K562 (cell line): Measurements from ENCODE around the gene ZBTB7A. TPM values are rescaled to one million over a fixed set of nuclear protein-coding genes. Genes with fewer than 3 reads are reported as not detected.

Source experiments
- ATF6 ChIP-seq: sonication (generic); formaldehyde crosslinking; IDR thresholded peaks from 2 replicates; pipeline ENCODE4 v1.4.0; 2020; ENCODE audit warnings: mild to moderate bottlenecking, missing genetic modification reagents
- CBX3 ChIP-seq, 2 experiments: IDR thresholded peaks; 1 replicate in 1 of 2; 2 replicates in 1 of 2; pipeline ENCODE4 v1.6.1; 2012; ENCODE audit warnings: inconsistent platforms in 2 of 2, low read length in 2 of 2, borderline replicate concordance in 1 of 2, control low read depth in 1 of 2
- CREB3L1 ChIP-seq: fragments of 450-650 bp; IDR thresholded peaks from 2 replicates; pipeline ENCODE4 v1.6.1; 2014; ENCODE audit warnings: low read depth, mild to moderate bottlenecking, moderate library complexity, borderline replicate concordance
- ELF1 ChIP-seq: fragments of 200-800 bp; sonication (Bioruptor generic); IDR thresholded peaks from 2 replicates; pipeline ENCODE4 v1.6.1; 2016; ENCODE audit warnings: missing genetic modification characterization, missing compliant biosample characterization
- EZH2 ChIP-seq: IDR thresholded peaks from 2 replicates; pipeline ENCODE4 v1.6.1; 2012; ENCODE audit warnings: low read depth, mild to moderate bottlenecking, inconsistent platforms, low read length, borderline replicate concordance
- FOS ChIP-seq: IDR thresholded peaks from 3 replicates; pipeline ENCODE4 v1.6.1; 2011; ENCODE audit not compliant: insufficient read length; ENCODE audit errors: extremely low read depth
- FOXM1 ChIP-seq, 2 experiments: fragments of 450-650 bp in 1 of 2; sonication (generic) in 1 of 2; formaldehyde crosslinking in 1 of 2; IDR thresholded peaks; 2 replicates each; pipeline versions ENCODE4 v1.6.1 to v1.9.0; 2017 to 2022; ENCODE audit warnings: low read depth in 2 of 2, mild to moderate bottlenecking in 2 of 2, missing genetic modification reagents in 1 of 2, moderate library complexity in 1 of 2
- GTF2A2 ChIP-seq: IDR thresholded peaks from 2 replicates; pipeline ENCODE4 v1.6.1; 2016; ENCODE audit warnings: mild to moderate bottlenecking, missing genetic modification characterization, missing compliant biosample characterization
- ILF3 ChIP-seq: fragments of 450-650 bp; IDR thresholded peaks from 2 replicates; pipeline ENCODE4 v1.6.1; 2018; ENCODE audit warnings: antibody characterized with exemption, mild to moderate bottlenecking, moderate library complexity, borderline replicate concordance
- L3MBTL2 ChIP-seq: fragments of 450-650 bp; IDR thresholded peaks from 2 replicates; pipeline ENCODE4 v1.6.1; 2016; ENCODE audit warnings: mild to moderate bottlenecking, moderate library complexity
- PHF20 ChIP-seq: fragments of 450-650 bp; IDR thresholded peaks from 2 replicates; pipeline ENCODE4 v1.6.1; 2018; ENCODE audit not compliant: partially characterized antibody
- POLR2G ChIP-seq: fragments of 200-400 bp; formaldehyde crosslinking; IDR thresholded peaks from 2 replicates; pipeline ENCODE4 v1.6.1; 2017; ENCODE audit warnings: low read depth, mild to moderate bottlenecking, antibody characterized with exemption, low read length, moderate library complexity
- POU5F1 ChIP-seq: fragments of 150-350 bp; IDR thresholded peaks from 2 replicates; pipeline ENCODE4 v1.6.1; 2014; ENCODE audit warnings: borderline replicate concordance, low read length, low read depth, mild to moderate bottlenecking; ENCODE audit not compliant: partially characterized antibody
- TCF15 ChIP-seq: fragments of 250-450 bp; sonication (Bioruptor Pico); IDR thresholded peaks from 2 replicates; pipeline ENCODE4 v1.8.0; 2022; ENCODE audit warnings: moderate library complexity, mild to moderate bottlenecking, inconsistent platforms
- TFE3 ChIP-seq: fragments of 450-650 bp; formaldehyde crosslinking; IDR thresholded peaks from 2 replicates; pipeline ENCODE4 v1.4.0; 2020; ENCODE audit warnings: mild to moderate bottlenecking, mixed read lengths
- TOE1 ChIP-seq, 2 experiments: fragments of 450-650 bp in 1 of 2; sonication (generic) in 1 of 2; formaldehyde crosslinking in 1 of 2; IDR thresholded peaks; 2 replicates each; pipeline versions ENCODE4 v1.7.1 to v1.8.0; 2016 to 2022; ENCODE audit warnings: borderline replicate concordance in 2 of 2, mild to moderate bottlenecking in 2 of 2, antibody characterized with exemption in 1 of 2, inconsistent platforms in 1 of 2, low read depth in 1 of 2, missing genetic modification reagents in 1 of 2, moderate library complexity in 1 of 2
- ZBTB7A ChIP-seq: IDR thresholded peaks from 2 replicates; pipeline ENCODE4 v1.6.1; 2011; ENCODE audit warnings: low read depth, mild to moderate bottlenecking, low read length, moderate library complexity, borderline replicate concordance; ENCODE audit not compliant: control insufficient read depth
- ZFPM2 ChIP-seq: fragments of 250-450 bp; sonication (Bioruptor Pico); IDR thresholded peaks from 2 replicates; pipeline ENCODE4 v1.5.1; 2022; ENCODE audit warnings: mild to moderate bottlenecking
- ZNF133 ChIP-seq: fragments of 250-450 bp; sonication (Bioruptor Pico); IDR thresholded peaks from 2 replicates; pipeline ENCODE4 v1.4.0; 2020; ENCODE audit warnings: mild to moderate bottlenecking
- ZNF76 ChIP-seq: fragments of 250-450 bp; sonication (Bioruptor Pico); IDR thresholded peaks from 2 replicates; pipeline ENCODE4 v1.4.0; 2020; ENCODE audit warnings: mild to moderate bottlenecking, moderate library complexity, borderline replicate concordance
- polyA plus RNA-seq, 8 experiments: library from polyadenylated mRNA; depleted of rRNA in 4 of 8; stranded (reverse) in 5 of 8; unstranded in 3 of 8; fragments of >200 nt; fragmentation: Nextera tagmentation in 2 of 8; fragmentation: Illumina TruSeq in 1 of 8; extraction: Ambion mirVana in 2 of 8; extraction: Trizol in 1 of 8; gene quantifications; 2 replicates each; pipeline versions ENCODE4 v1.2.1 to v1.2.3, GENCODE V29; 2011 to 2014; ENCODE audit warnings: inconsistent platforms in 1 of 8, missing spikeins in 1 of 8
- total RNA-seq, 7 experiments: library from RNA; depleted of rRNA in 6 of 7; stranded (reverse); fragments of >200 nt in 6 of 7; fragmentation: Illumina TruSeq in 2 of 7; extraction: Trizol in 2 of 7; gene quantifications; 2 replicates each; pipeline versions ENCODE4 v1.2.1 to v1.2.3, GENCODE V29; 2011 to 2021; ENCODE audit warnings: low replicate concordance in 1 of 7

Gene ZBTB7A
- total and polyA plus RNA-seq, 9 of the 15 experiments (the other 6 are each of a cell fraction or from before 2014, with no cell fraction given) = 0.11 to 34.0 (median 4.6) TPM

- no peak for TF ChIP-seq GTF2A2 (tag)
- 0 out of 2 replicates have a peak, but pooled peaks have one; percentile 56 for TF ChIP-seq ZNF76
- TF ChIP-seq ELF1 = no peak
- TF ChIP-seq EZH2 = no peak
- peak; percentile 76; the same call in 1 of the 2 replicates for TF ChIP-seq ZNF133 (CRISPR knock-in tag)
- peak; percentile 60; the same call in 1 of the 2 replicates for TF ChIP-seq ATF6 (CRISPR knock-in tag)
- peak; percentile 89 for TF ChIP-seq POLR2G
- peak; percentile 95 for TF ChIP-seq TOE1 (IDR thresholded peaks at IDR 0.05; ENCODE audit: borderline replicate concordance)
- TF ChIP-seq TOE1 (CRISPR knock-in tag; IDR thresholded peaks at IDR 0.05; ENCODE audit: borderline replicate concordance, low read depth) = no peak
- peak in 1 of 2 experiments; percentile 19; a peak in 1 of 3 replicates for TF ChIP-seq CBX3 (IDR thresholded peaks at IDR 0.05; ENCODE audit: borderline replicate concordance in 1 of 2, low read length in 2 of 2)
- TF ChIP-seq TCF15 (CRISPR knock-in tag) = peak; percentile 44; the same call in 1 of the 2 replicates
- TF ChIP-seq FOXM1 (IDR thresholded peaks at IDR 0.05; ENCODE audit: low read depth) = no peak
- TF ChIP-seq FOXM1 (CRISPR knock-in tag; IDR thresholded peaks at IDR 0.05; ENCODE audit: low read depth) = 0 out of 2 replicates have a peak, but pooled peaks have one; percentile 71
- no peak for TF ChIP-seq ZFPM2 (CRISPR knock-in tag)
- TF ChIP-seq CREB3L1 = peak; percentile 50; the same call in 1 of the 2 replicates
- peak; percentile 21 for TF ChIP-seq POU5F1
- peak; percentile 76 for TF ChIP-seq PHF20
- TF ChIP-seq ZBTB7A = peak; percentile 84; the same call in 1 of the 2 replicates
- peak; percentile 99 for TF ChIP-seq TFE3 (CRISPR knock-in tag)
- TF ChIP-seq ILF3 = no peak
- TF ChIP-seq L3MBTL2 = peak; percentile 81
- TF ChIP-seq FOS = peak; percentile 31
Measured at GRCh38 chr19:4007021-4007835, 59.5 kb downstream of the ZBTB7A start, which contains the start of gene PIAS4 (continued).
